Effector CD4-positive, alpha-beta T cell (primary cell): ENCODE data around the gene CA10.

Source experiments
- DNase-seq: peaks from one replicate; pipeline ENCODE4 v3.0.0-alpha.2; 2020

Gene CA10

GRCh38 chr17:51630101-51630671 lies 528.3 kb downstream of the CA10 start:
- no peak for DNase-seq

GRCh38 chr17:51629232-51629631 lies 529.3 kb downstream of the CA10 start:
- DNase-seq: no peak

- DNase-seq: no peak
Observed at GRCh38 chr17:51627779-51628178, 530.7 kb downstream of the CA10 start.

GRCh38 chr17:51618476-51618875 lies 540.0 kb downstream of the CA10 start:
- no peak for DNase-seq

- no peak for DNase-seq
Observed at GRCh38 chr17:51617986-51618385, 540.5 kb downstream of the CA10 start.

- no peak for DNase-seq
Observed at GRCh38 chr17:51613255-51613654, 545.3 kb downstream of the CA10 start.

- no peak for DNase-seq
Observed at GRCh38 chr17:51612692-51613091, 545.8 kb downstream of the CA10 start.

- no peak for DNase-seq
Observed at GRCh38 chr17:51611585-51611984, 546.9 kb downstream of the CA10 start.

GRCh38 chr17:51610834-51611233 lies 547.7 kb downstream of the CA10 start:
- DNase-seq: no peak

- DNase-seq: no peak
Observed at GRCh38 chr17:51610155-51610554, 548.4 kb downstream of the CA10 start.

- DNase-seq: no peak
Observed at GRCh38 chr17:51608251-51608933, 550.1 kb downstream of the CA10 start.

- no peak for DNase-seq
Observed at GRCh38 chr17:51607512-51607911, 551.0 kb downstream of the CA10 start.

GRCh38 chr17:51604299-51605020 lies 554.1 kb downstream of the CA10 start:
- DNase-seq: no peak

- no peak for DNase-seq
Observed at GRCh38 chr17:51601622-51602261, 556.8 kb downstream of the CA10 start.

- no peak for DNase-seq
Observed at GRCh38 chr17:51598824-51599223, 559.7 kb downstream of the CA10 start.

- DNase-seq: no peak
Observed at GRCh38 chr17:51597345-51597744, 561.2 kb downstream of the CA10 start.

GRCh38 chr17:51595826-51596398 lies 562.6 kb downstream of the CA10 start:
- no peak for DNase-seq

- DNase-seq: no peak
Observed at GRCh38 chr17:51590071-51590656, 568.4 kb downstream of the CA10 start.

- no peak for DNase-seq
Observed at GRCh38 chr17:51588063-51588462, 570.5 kb downstream of the CA10 start.

GRCh38 chr17:51587516-51587915 lies 571.0 kb downstream of the CA10 start:
- no peak for DNase-seq

- DNase-seq: no peak
Observed at GRCh38 chr17:51585514-51586104, 572.9 kb downstream of the CA10 start.

GRCh38 chr17:51580869-51581268 lies 577.6 kb downstream of the CA10 start:
- no peak for DNase-seq
